Progenitor cell of endocrine pancreas (in vitro differentiated cells): ENCODE measurements around the gene AADAT. TPM values are rescaled to one million over a fixed set of nuclear protein-coding genes. Genes with fewer than 3 reads are reported as not detected.
A peak's percentile ranks its signal among the peaks of the same experiment; 100 is the strongest.
"Not testable (repeated sequence)": the region's sequence is repeated elsewhere in the genome, so short reads cannot be mapped to it uniquely, and the experiment has no call there.

Experiments
- DNase-seq: peaks from one replicate; pipeline ENCODE4 v3.0.0; 2021; ENCODE audit warnings: low spot score; ENCODE audit not compliant: unreplicated experiment
- H3K27ac Mint-ChIP-seq: 2 replicates; pipeline ENCODE4 v1.8.0; 2021; ENCODE audit warnings: mild to moderate bottlenecking, moderate library complexity, mixed read lengths
- H3K27me3 Mint-ChIP-seq: 2 replicates; pipeline ENCODE4 v1.8.0; 2021; ENCODE audit warnings: mixed read lengths
- H3K36me3 Mint-ChIP-seq: 2 replicates; pipeline ENCODE4 v1.8.0; 2022; ENCODE audit warnings: mixed read lengths; ENCODE audit not compliant: insufficient read depth
- H3K4me1 Mint-ChIP-seq: 2 replicates; pipeline ENCODE4 v1.8.0; 2021; ENCODE audit warnings: low read depth, mixed read lengths
- H3K4me3 Mint-ChIP-seq: 2 replicates; pipeline ENCODE4 v1.8.0; 2021; ENCODE audit warnings: low read depth, mild to moderate bottlenecking, moderate library complexity, mixed read lengths
- H3K9me3 Mint-ChIP-seq: 2 replicates; pipeline ENCODE4 v1.8.0; 2021; ENCODE audit warnings: low read depth, mixed read lengths
- CTCF ChIP-seq: fragments of 200-600 bp; sonication (generic); IDR thresholded peaks from one replicate; pipeline ENCODE4 v1.5.0; 2021; ENCODE audit warnings: antibody characterized with exemption, mild to moderate bottlenecking; ENCODE audit not compliant: unreplicated experiment
- total RNA-seq: library from RNA; stranded (reverse); gene quantifications from 2 replicates; pipeline ENCODE4 v1.2.1, GENCODE V29; 2021

Gene AADAT
- total RNA-seq, 1 donor from 2014 or later: 34.1 TPM

GRCh38 chr4:170102426-170102825 is 12.7 kb upstream of the AADAT start:
- Mint-ChIP-seq H3K9me3 (peaks cover 15% of the 10 kb centered on the region), H3K36me3 (no peaks in the 10 kb centered on the region), H3K4me1 (peaks cover 7% of the 10 kb centered on the region), H3K27me3 (no peaks in the 10 kb centered on the region), H3K27ac (no peak overlapping the region), H3K4me3 (no peak overlapping the region)
- no peak for TF ChIP-seq CTCF
- no peak for DNase-seq

- not testable (repeated sequence) for H3K27ac Mint-ChIP-seq, H3K27me3 Mint-ChIP-seq, H3K36me3 Mint-ChIP-seq, H3K4me1 Mint-ChIP-seq, H3K9me3 Mint-ChIP-seq, DNase-seq, H3K4me3 Mint-ChIP-seq
Observed at GRCh38 chr4:170098171-170098570, 8.4 kb upstream of the AADAT start.

GRCh38 chr4:170097681-170098080 is 7.9 kb upstream of the AADAT start:
- H3K27ac Mint-ChIP-seq: no peak overlapping the region
- no peak for DNase-seq
- TF ChIP-seq CTCF: no peak
- peaks cover 4% of the 10 kb centered on the region for H3K9me3 Mint-ChIP-seq
- H3K4me3 Mint-ChIP-seq: no peak overlapping the region
- no peaks in the 10 kb centered on the region for H3K36me3 Mint-ChIP-seq
- H3K27me3 Mint-ChIP-seq: no peaks in the 10 kb centered on the region
- peaks cover 6% of the 10 kb centered on the region for H3K4me1 Mint-ChIP-seq

GRCh38 chr4:170093973-170094535 is 4.3 kb upstream of the AADAT start:
- no peak for TF ChIP-seq CTCF
- Mint-ChIP-seq H3K9me3 (peaks cover 3% of the 10 kb centered on the region), H3K4me3 (no peak overlapping the region), H3K36me3 (no peaks in the 10 kb centered on the region), H3K4me1 (peaks cover 14% of the 10 kb centered on the region), H3K27me3 (no peaks in the 10 kb centered on the region), H3K27ac (peak overlapping the region; percentile 5)
- DNase-seq: no peak

- no peak for DNase-seq
- H3K27ac Mint-ChIP-seq: no peak overlapping the region
- peaks cover 6% of the 10 kb centered on the region for H3K36me3 Mint-ChIP-seq
- no peaks in the 10 kb centered on the region for H3K9me3 Mint-ChIP-seq
- peak overlapping the region; percentile 84 for H3K4me3 Mint-ChIP-seq
- H3K27me3 Mint-ChIP-seq: no peaks in the 10 kb centered on the region
- H3K4me1 Mint-ChIP-seq: peaks cover 23% of the 10 kb centered on the region
- TF ChIP-seq CTCF: no peak
Observed at GRCh38 chr4:170091069-170091696, 1.4 kb upstream of the AADAT start.
